Fibroblast of mammary gland (primary cell): Measurements from ENCODE around the gene COPG2.
A peak's percentile ranks its signal among the peaks of the same experiment; 100 is the strongest.

ENCODE experiments used
- DNase-seq: peaks from one replicate; pipeline ENCODE4 v3.0.0-alpha.2; 2010; ENCODE audit warnings: low read depth
- H3K4me3 ChIP-seq: 2 replicates; pipeline ENCODE4 v1.5.1; 2011; ENCODE audit warnings: low read depth, mild to moderate bottlenecking, low read length, moderate library complexity; ENCODE audit not compliant: control insufficient read depth
- CTCF ChIP-seq: conservative IDR thresholded peaks from 2 replicates; pipeline ENCODE4 v1.5.1; 2011; ENCODE audit warnings: low read depth, low read length, inconsistent platforms; ENCODE audit not compliant: control insufficient read depth, insufficient read depth

Gene COPG2

GRCh38 chr7:130486114-130486953, 182.2 kb downstream of the COPG2 start:
- DNase-seq = no peak
- peak; percentile 34 for TF ChIP-seq CTCF
- no peak overlapping the region for H3K4me3 ChIP-seq

GRCh38 chr7:130485734-130486113, 182.8 kb downstream of the COPG2 start:
- no peak for DNase-seq
- no peak for TF ChIP-seq CTCF
- no peak overlapping the region for H3K4me3 ChIP-seq

- TF ChIP-seq CTCF = no peak
- DNase-seq = no peak
- H3K4me3 ChIP-seq = no peak overlapping the region
Measured at GRCh38 chr7:130483031-130483430, 185.5 kb downstream of the COPG2 start.

- DNase-seq = peak; percentile 24
- TF ChIP-seq CTCF = no peak
Measured at GRCh38 chr7:130481898-130482297, 186.7 kb downstream of the COPG2 start.

GRCh38 chr7:130479716-130480400, 188.7 kb downstream of the COPG2 start:
- no peak for TF ChIP-seq CTCF
- no peak overlapping the region for H3K4me3 ChIP-seq
- no peak for DNase-seq

More at GRCh38 chr7:130481898-130482297, 186.7 kb downstream of the COPG2 start:
- H3K4me3 ChIP-seq = no peak overlapping the region

GRCh38 chr7:130478991-130479390, 189.6 kb downstream of the COPG2 start:
- no peak overlapping the region for H3K4me3 ChIP-seq
- no peak for DNase-seq
- TF ChIP-seq CTCF = no peak
